Measurements from ENCODE around the gene PELI1.

PELI1 gene

GRCh38 chr2:64141674-64142405 is 2.4 kb downstream of the PELI1 start:
- peak overlapping the region; percentile 98 for H3K4me3 ChIP-seq (ENCODE audit: low read depth, low read length)
- no peak for TF ChIP-seq CTCF (IDR thresholded peaks at IDR 0.05; ENCODE audit: insufficient read depth, low read depth, low read length, missing control alignments)
- DNase-seq (ENCODE audit: low read depth): peak; percentile 30

- TF ChIP-seq CTCF (IDR thresholded peaks at IDR 0.05; ENCODE audit: insufficient read depth, low read depth, low read length, missing control alignments): no peak
- H3K4me3 ChIP-seq (ENCODE audit: low read depth, low read length): peak overlapping the region; percentile 98
- DNase-seq (ENCODE audit: low read depth): no peak
Measured at GRCh38 chr2:64140665-64141200, 3.5 kb downstream of the PELI1 start.

GRCh38 chr2:64139956-64140355 is 4.3 kb downstream of the PELI1 start:
- H3K4me3 ChIP-seq (ENCODE audit: low read depth, low read length): peak overlapping the region; percentile 98
- DNase-seq (ENCODE audit: low read depth): no peak
- TF ChIP-seq CTCF (IDR thresholded peaks at IDR 0.05; ENCODE audit: insufficient read depth, low read depth, low read length, missing control alignments): no peak

GRCh38 chr2:64137996-64138395 is 6.2 kb downstream of the PELI1 start:
- H3K4me3 ChIP-seq (ENCODE audit: low read depth, low read length): no peak overlapping the region
- no peak for DNase-seq (ENCODE audit: low read depth)
- TF ChIP-seq CTCF (IDR thresholded peaks at IDR 0.05; ENCODE audit: insufficient read depth, low read depth, low read length, missing control alignments): no peak

GRCh38 chr2:64137567-64137966 is 6.7 kb downstream of the PELI1 start:
- no peak for TF ChIP-seq CTCF (IDR thresholded peaks at IDR 0.05; ENCODE audit: insufficient read depth, low read depth, low read length, missing control alignments)
- H3K4me3 ChIP-seq (ENCODE audit: low read depth, low read length): no peak overlapping the region
- DNase-seq (ENCODE audit: low read depth): no peak

GRCh38 chr2:64135421-64135820 is 8.8 kb downstream of the PELI1 start:
- no peak overlapping the region for H3K4me3 ChIP-seq (ENCODE audit: low read depth, low read length)
- TF ChIP-seq CTCF (IDR thresholded peaks at IDR 0.05; ENCODE audit: insufficient read depth, low read depth, low read length, missing control alignments): no peak

GRCh38 chr2:64134813-64135212 is 9.4 kb downstream of the PELI1 start:
- no peak for DNase-seq (ENCODE audit: low read depth)
- no peak overlapping the region for H3K4me3 ChIP-seq (ENCODE audit: low read depth, low read length)
- no peak for TF ChIP-seq CTCF (IDR thresholded peaks at IDR 0.05; ENCODE audit: insufficient read depth, low read depth, low read length, missing control alignments)

More at GRCh38 chr2:64135421-64135820, 8.8 kb downstream of the PELI1 start:
- no peak for DNase-seq (ENCODE audit: low read depth)

All from GM12865 (cell line).